GM12878 (cell line): Measurements from ENCODE around the gene RALBP1.

Experiments
- POLR2A ChIP-seq: IDR thresholded peaks from 2 replicates; pipeline ENCODE4 v1.6.1; 2011; ENCODE audit warnings: low read depth, mild to moderate bottlenecking, low read length
- ZNF274 ChIP-seq: IDR thresholded peaks from one replicate; pipeline ENCODE4 v1.8.0; 2011; ENCODE audit not compliant: insufficient read length, insufficient read depth
- TF ChIP-seq, protein P1 (sequence below): IDR thresholded peaks from 2 replicates; pipeline ENCODE4 v1.6.1; 2011; ENCODE audit warnings: low read depth, mild to moderate bottlenecking, low read length, moderate library complexity, borderline replicate concordance; ENCODE audit errors: extremely low read depth
- TF ChIP-seq, protein P2 (sequence below): IDR thresholded peaks from 2 replicates; pipeline ENCODE4 v1.6.1; 2012; ENCODE audit warnings: low read depth, low read length, improper control_type of control experiment

DNA sequence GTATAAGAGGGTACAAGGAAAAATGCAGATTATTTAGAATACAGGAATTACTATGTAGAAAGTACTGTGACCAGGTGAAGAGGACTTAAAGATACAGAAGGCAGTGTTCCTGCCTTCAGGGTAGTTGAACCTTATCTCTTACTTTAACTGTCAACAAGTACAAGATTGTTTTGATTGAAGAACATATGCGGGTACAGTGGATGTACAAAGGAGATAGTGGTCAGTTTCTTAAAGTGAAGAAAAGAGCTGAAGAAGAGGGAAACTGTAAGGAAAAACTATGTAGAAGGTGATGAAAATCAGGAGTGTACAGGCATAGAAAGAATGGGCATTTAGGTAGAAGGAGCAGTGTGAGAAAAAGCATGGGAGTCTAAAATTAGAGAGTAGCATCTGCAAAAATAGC, 2.2 kb downstream of the RALBP1 start:
- TF ChIP-seq, protein P1, sequence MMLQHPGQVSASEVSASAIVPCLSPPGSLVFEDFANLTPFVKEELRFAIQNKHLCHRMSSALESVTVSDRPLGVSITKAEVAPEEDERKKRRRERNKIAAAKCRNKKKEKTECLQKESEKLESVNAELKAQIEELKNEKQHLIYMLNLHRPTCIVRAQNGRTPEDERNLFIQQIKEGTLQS: no peak
- TF ChIP-seq, protein P2, sequence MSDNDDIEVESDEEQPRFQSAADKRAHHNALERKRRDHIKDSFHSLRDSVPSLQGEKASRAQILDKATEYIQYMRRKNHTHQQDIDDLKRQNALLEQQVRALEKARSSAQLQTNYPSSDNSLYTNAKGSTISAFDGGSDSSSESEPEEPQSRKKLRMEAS: no peak
- TF ChIP-seq POLR2A: no peak
- no peak for TF ChIP-seq ZNF274
